GM18861 (cell line): ENCODE data around the gene XDH.

ENCODE experiments used
- ATAC-seq: cut with Tn5 transposase; IDR thresholded peaks from one replicate; pipeline ENCODE4 v1.9.1; 2021; ENCODE audit not compliant: unreplicated experiment

XDH gene

GRCh38 chr2:31366733-31367132 lies 47.8 kb downstream of the XDH start:
- no peak for ATAC-seq

GRCh38 chr2:31365834-31366505 lies 48.6 kb downstream of the XDH start:
- no peak for ATAC-seq

- no peak for ATAC-seq
Observed at GRCh38 chr2:31365348-31365747, 49.2 kb downstream of the XDH start.

DNA sequence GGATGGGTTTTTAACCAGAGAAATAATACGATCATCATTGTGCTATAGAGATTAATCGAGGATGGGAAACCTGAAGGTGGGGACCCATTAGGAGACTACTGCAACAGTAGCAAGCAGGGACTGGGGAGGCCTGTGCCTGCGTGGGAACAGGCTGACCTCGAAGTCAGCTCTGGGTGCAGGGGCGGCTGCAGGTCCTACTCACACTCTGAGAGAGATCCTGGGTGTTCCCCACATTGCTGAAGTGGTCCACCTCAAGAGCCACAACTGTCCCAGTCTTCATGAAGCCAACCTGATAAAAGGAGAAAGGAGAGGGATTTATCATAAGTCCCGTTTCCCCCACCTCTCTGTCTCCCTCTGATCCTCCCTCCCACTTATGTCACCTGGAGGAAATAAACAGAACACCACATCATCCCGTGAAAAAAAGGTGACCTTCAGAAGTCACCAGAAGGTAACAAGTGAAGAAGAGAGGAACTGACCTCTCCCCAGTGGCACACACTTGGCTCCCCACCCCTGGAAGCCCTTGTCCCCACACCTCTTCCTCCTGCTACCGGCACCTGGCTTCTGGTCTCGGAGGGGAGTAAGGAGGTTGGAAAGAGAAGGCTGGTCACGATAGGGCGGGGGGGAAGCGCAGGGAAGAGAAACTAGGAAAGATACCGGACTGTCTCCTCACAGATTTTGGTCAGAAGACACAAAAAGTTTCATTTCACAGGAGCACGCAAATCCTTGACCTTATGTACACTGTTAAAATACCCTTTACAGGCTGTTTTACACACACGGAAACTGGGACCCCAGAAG lies 50.4 kb downstream of the XDH start:
- no peak for ATAC-seq

- no peak for ATAC-seq
Observed at GRCh38 chr2:31362581-31362980, 52.0 kb downstream of the XDH start.

- no peak for ATAC-seq
Observed at GRCh38 chr2:31359229-31359628, 55.3 kb downstream of the XDH start.

DNA sequence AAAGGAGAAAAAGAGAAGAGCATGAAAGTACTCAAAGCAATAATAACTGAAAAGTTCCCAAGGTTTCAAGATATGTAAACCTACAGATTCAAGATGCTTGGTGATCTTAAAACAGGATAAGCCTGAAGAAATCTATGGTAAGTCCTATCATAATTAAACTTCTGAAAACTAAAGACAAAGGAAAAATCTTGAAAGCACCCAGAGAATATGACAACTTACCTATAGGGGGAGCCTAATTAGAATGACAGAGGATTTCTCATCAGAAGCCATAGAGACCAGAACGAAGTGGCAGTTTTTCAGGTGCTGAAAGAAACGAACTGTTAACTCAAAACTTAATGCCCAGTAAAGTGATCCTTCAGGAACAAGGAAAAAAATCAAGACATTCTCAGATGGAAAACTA lies 59.7 kb downstream of the XDH start:
- no peak for ATAC-seq

- no peak for ATAC-seq
Observed at GRCh38 chr2:31353179-31353578, 61.4 kb downstream of the XDH start.

- no peak for ATAC-seq
Observed at GRCh38 chr2:31349684-31350083, 64.9 kb downstream of the XDH start.

DNA sequence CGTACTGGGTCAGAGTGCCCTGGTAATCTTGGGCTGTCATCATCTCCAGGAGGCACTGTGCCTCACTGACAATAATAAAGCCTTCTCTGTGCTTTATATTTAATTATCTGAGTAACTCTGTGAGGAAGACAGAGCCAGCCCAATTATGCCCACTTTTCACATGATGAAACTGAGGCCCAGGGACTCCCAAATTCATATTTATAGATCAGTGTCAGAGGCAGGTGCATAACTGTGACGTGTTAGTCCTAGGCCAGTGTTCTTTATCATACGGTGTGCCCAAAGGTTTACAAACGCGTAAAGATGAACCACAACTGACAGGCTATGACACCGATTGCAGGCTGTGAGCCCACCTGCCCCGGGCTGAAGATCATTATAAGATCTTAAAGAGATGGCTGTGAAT lies 65.4 kb downstream of the XDH start:
- ATAC-seq, result no peak

DNA sequence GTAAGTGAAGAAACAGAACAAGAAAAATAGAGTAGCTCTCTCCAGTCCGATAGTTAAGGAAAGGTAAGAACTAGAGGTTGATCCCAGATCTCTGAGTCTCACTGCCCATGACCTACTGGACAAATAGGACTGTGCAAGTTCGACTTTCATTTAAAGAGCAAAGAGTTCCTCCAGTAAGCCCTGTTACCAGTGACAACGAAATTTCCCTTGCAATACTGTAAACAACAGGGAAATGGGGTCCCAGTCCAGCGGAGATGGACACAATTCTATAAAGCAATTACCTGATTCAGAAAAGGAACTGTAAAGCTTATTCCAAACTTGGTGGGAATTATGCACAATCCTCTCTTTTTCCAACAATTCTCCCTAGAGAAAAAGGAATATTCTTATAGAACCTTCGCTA lies 65.9 kb downstream of the XDH start:
- ATAC-seq, result no peak

DNA sequence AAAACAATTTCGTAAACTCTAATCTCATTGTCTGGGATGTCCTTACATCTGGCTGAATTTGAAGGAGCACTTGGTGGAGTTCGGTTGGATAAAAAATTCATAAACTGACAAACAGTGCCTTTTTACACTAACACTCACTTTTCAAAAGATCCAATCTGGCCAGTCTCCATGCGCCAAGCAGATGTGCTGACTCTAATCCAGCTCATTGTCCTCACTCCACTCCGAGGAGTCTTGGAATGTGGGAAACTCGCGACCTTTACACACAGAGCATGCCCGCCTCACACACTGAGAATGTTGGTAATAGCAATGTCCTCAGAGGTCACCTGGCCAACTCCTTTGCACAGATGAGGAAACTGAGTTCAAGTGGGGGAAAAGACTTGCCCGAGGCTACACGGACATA lies 66.8 kb downstream of the XDH start:
- ATAC-seq, result no peak

GRCh38 chr2:31347319-31347718 lies 67.2 kb downstream of the XDH start:
- no peak for ATAC-seq

DNA sequence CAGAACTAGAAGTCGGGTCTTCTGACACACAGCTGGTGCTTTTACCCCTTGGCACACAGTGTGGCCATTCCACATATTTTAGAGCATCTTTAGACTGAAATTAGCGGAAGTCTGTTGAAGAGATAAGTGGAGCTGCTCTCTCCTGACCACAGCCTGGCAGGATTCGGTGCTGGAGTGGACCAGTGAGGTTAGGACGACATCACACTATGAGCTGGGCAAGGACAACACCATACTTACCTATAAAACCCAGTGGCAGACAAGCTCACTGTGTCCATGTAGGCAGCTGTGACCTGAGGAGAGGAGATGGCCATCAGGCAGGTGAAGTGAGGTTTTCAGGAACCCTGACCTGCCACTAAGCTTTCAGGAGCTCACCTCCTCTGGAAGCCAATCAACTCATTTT lies 70.1 kb downstream of the XDH start:
- no peak for ATAC-seq

DNA sequence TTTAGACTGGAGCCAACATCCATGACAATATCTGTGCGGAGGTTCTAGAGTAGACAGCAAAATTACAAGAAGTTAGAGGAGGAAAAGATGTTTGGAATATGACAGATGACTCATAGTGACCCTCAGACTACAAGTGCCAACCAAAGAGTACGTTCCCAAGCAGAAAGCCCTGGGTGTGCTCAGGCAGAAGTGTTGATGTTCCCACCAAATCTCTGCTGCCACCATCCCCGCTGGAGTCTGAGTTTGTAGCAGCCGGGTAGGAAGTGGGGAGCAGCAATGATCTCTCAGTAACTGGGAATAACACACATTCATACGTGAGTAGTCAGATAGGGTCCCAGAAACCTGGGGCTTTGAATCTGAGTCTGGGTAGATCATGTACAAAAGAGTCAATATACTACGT lies 73.2 kb downstream of the XDH start:
- ATAC-seq, result no peak

DNA sequence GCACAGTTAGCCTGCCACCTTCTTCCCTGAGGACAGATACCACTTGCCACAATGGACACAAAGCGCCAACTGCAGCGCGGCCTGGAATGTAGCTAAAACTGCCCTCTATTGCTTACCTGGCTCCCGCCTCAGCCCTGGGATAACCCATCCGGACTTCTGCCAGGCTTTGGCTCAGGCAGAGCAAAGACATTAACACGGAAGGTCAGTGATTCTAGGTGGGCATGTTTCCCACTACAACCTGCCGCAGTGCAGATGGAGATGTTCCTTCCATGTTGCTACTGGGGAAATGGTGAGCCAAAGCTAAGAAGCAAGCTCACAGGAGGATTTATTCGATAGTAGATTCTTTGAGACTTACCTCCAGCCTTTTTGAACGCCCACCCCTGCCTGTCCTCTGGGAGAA lies 74.8 kb downstream of the XDH start:
- ATAC-seq, result no peak

- ATAC-seq, result no peak
Observed at GRCh38 chr2:31337860-31338259, 76.7 kb downstream of the XDH start.

DNA sequence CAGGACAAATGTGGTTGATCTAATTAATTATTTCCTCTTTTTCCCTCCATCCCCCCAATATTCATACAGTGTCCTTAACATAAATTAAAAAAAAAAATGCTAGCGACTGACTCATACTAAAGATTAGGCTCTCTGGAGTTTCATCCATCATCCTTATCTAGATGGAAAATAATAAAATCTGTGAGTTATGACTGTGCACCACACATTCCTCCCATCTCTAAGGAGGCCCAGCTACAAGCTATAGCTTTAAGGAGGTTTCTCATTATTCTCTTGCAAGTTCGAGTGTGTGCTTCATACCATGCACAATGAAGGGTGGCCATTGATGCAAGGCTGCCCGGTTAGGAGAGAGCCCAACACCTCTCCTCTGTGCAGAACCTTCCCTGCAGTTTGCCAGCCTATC lies 77.3 kb downstream of the XDH start:
- no peak for ATAC-seq

GRCh38 chr2:31335921-31336585 lies 78.5 kb downstream of the XDH start:
- no peak for ATAC-seq

DNA sequence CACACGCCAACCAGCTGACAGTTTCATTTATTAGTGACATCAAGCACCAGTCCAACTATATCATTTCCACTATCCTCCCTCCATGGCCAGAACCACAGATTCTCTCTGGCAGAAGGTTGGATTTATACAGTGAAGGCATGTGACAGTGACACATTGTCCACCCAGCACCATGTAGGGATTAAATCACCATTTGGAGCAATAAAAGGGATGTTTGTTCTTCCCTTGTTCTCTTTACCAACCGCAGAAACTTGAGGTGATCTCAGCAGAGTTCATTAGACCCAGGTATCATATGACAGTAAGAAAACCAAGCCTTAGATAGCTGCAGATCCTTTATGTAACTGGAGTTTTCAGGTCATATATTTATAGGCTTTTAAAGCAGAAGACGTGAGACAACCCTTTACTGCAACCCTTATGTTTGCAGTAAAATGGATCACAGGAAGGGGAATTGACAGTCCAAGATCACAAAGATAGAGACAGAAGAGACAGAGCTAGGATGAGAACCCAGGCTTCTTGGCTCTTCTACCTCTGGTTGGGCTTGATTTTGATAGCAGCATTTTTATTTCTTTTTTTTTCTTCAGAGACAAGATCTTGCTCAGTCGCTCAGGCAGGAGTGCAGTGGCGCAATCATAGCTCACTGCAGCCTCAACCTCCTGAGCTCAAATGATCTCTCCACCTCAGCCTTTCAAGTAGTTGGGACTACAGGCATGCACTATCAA lies 80.1 kb downstream of the XDH start:
- no peak for ATAC-seq

- ATAC-seq, result peak; percentile 79
Observed at GRCh38 chr2:31333527-31334183, 80.9 kb downstream of the XDH start.
